Mesodermal cell (in vitro differentiated cells): ENCODE data around the gene TNFSF18. TPM values are rescaled to one million over a fixed set of nuclear protein-coding genes. Genes with fewer than 3 reads are reported as not detected.
"Not testable (repeated sequence)": the region's sequence is repeated elsewhere in the genome, so short reads cannot be mapped to it uniquely, and the experiment has no call there.

Experiments used
- H3K27ac ChIP-seq: 2 replicates; pipeline ENCODE4 v1.7.0; 2013; ENCODE audit warnings: mild to moderate bottlenecking, low read depth, low read length, moderate library complexity; ENCODE audit not compliant: severe bottlenecking
- H3K36me3 ChIP-seq: 2 replicates; pipeline ENCODE4 v1.7.1; 2013; ENCODE audit warnings: mild to moderate bottlenecking, low read length, moderate library complexity; ENCODE audit not compliant: control insufficient read depth, insufficient read depth
- H3K4me1 ChIP-seq: one replicate; pipeline ENCODE4 v1.7.1; 2013; ENCODE audit warnings: mild to moderate bottlenecking, low read length; ENCODE audit not compliant: insufficient read depth, control insufficient read depth, poor library complexity, severe bottlenecking
- H3K4me3 ChIP-seq: 2 replicates; pipeline ENCODE4 v1.7.0; 2013; ENCODE audit warnings: low read length, control low read depth, mild to moderate bottlenecking; ENCODE audit not compliant: insufficient read depth, poor library complexity, severe bottlenecking; ENCODE audit errors: extremely low read depth
- H3K9me3 ChIP-seq: 2 replicates; pipeline ENCODE4 v1.7.1; 2013; ENCODE audit warnings: mild to moderate bottlenecking, low read length, moderate library complexity; ENCODE audit not compliant: control insufficient read depth
- WGBS, 2 experiments: methylation state at CpG; one replicate each; pipeline ENCODE4 v1.1.5; 2013; ENCODE audit warnings: missing lambda C conversion rate in 2 of 2; ENCODE audit not compliant: insufficient coverage in 2 of 2; 5-methylcytosine and 5-hydroxymethylcytosine counted together
- polyA plus RNA-seq, 2 experiments: library from polyadenylated mRNA; stranded (reverse); fragments of 50-300 nt; gene quantifications; one replicate each; pipeline ENCODE4 v1.2.3, GENCODE V29; 2013

Gene TNFSF18, protein sequence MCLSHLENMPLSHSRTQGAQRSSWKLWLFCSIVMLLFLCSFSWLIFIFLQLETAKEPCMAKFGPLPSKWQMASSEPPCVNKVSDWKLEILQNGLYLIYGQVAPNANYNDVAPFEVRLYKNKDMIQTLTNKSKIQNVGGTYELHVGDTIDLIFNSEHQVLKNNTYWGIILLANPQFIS
- polyA plus RNA-seq (2013, experiment 1 of 2), result 0.15 TPM
- 0.25 TPM for polyA plus RNA-seq (2013, experiment 2 of 2)

DNA sequence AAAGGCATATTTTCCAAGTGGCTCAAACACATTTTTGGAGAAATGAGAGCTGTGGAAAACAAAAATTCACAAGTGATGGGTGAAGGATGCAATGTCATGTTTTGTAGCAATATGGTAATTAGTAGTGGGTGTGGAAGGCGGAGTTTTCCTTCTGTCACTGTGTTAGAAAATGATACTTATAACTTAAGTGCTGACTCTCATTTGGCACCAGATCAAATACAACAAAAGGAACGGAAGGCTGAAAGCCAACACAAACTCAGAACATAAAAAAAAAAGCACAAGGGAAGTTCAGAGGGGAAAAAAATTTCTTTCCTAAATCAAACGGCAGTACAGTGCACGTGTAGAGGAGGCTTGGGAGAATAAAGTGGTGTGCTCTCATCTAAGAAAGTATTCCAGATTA lies at the start of gene TNFSF18:
Gene TNFSF18, minus strand, starts transcription at position 77 of the 400 bp plus-strand sequence. Its CDS starts 45 bp downstream, at position 32.
- Histone ChIP-seq H3K27ac (no peak within 1 kb of the TSS), H3K9me3 (no peaks in the 10 kb centered on the region), H3K36me3 (no peaks in the 10 kb centered on the region), H3K4me3 (no peak within 1 kb of the TSS), H3K4me1 (no peaks in the 10 kb centered on the region)
- WGBS, 2 experiments, result no CpG with 5 or more reads among the region's 4 CpGs

DNA sequence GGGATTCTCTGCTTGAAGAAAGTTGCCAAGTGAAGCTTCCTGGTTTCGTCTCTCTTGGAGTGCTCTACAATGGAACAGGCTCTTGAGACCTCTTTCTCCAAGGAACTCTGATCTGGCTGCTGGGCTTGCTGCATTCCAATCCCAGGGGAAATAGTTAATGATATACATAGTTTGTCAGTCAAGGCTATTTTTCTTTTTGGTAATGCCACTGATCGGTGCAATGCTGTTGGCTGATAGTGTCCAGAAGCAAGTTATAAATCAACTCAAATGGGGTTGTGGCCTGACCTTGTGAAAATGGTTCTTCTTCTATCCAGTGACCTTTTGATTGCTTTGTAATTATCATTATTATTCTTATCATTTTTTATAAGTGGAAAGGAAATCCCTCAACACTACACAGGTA lies 48.4 kb upstream of the TNFSF18 start:
- H3K4me3 ChIP-seq, result no peak overlapping the region
- 100% methylated on average over 1 to 2 of the region's 2 CpGs for WGBS, 2 experiments
- no peaks in the 10 kb centered on the region for H3K4me1 ChIP-seq
- H3K36me3 ChIP-seq, result no peaks in the 10 kb centered on the region
- no peaks in the 10 kb centered on the region for H3K9me3 ChIP-seq
- no peak overlapping the region for H3K27ac ChIP-seq

DNA sequence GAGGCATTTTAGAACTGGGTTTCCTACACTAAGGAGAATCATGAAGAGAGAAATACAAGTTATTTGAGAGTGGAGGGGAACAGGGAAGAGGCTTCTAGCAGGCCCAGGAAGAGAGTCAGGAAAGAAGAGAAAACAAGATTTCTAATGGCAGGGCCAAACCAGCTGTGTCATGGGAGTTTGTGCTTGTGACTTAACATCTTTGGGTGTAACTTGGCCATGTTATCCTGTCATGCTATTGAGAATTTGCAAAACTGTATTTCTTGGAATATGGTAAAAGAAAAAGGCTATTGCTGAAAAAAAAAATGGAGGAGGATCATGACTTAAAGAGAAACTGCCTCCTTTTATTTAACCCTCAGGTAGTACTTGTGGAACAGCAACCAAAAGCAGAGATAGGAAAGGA lies 47.4 kb upstream of the TNFSF18 start:
- Histone ChIP-seq H3K4me3 (no peak overlapping the region), H3K27ac (no peak overlapping the region), H3K36me3 (no peaks in the 10 kb centered on the region), H3K9me3 (no peaks in the 10 kb centered on the region), H3K4me1 (no peaks in the 10 kb centered on the region)

DNA sequence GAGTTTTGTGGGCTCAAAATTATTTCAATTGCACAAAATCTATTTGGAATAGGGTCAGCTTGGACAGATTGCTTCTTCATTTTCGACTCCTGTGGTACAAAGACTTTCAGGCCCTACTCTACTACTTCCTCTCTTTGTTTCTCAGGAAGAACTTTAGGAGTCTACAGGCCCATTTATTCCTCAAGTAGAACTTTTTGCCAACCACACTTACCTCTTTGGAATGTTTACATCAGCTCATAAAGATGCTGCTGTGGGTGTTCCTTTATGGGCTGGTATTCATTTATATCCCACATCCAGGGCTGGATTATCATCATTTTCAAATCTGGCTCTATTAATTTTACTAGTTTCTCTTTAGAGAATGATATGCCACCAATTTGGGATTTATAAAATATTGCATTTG lies 46.3 kb upstream of the TNFSF18 start:
- no peaks in the 10 kb centered on the region for H3K4me1 ChIP-seq
- 88 to 100% methylated on average over 1 of the region's 1 CpG for WGBS, 2 experiments
- H3K27ac ChIP-seq, result no peak overlapping the region
- no peaks in the 10 kb centered on the region for H3K36me3 ChIP-seq
- H3K9me3 ChIP-seq, result no peaks in the 10 kb centered on the region
- H3K4me3 ChIP-seq, result no peak overlapping the region

DNA sequence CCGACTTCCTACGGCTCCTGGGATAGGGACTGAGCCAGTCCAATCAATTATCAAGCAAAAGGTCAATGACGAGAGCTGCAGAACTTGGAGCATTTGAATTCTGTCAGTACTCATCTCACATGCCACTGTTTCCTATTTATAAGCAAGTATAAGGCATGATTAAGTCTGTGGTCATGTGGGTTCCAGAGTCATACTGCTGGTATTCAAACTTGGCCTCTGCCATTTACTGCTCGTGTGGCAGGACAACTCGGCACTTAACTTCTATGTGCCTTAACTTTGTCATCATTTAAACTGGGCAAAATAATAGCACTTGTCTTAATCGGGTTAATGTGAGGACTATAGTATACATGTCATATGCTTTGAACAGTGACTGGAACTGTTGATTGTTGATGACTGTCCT lies 44.9 kb upstream of the TNFSF18 start:
- no peaks in the 10 kb centered on the region for H3K9me3 ChIP-seq
- H3K4me1 ChIP-seq, result no peaks in the 10 kb centered on the region
- 89 to 97% methylated on average over 4 to 5 of the region's 6 CpGs for WGBS, 2 experiments
- no peak overlapping the region for H3K4me3 ChIP-seq
- no peak overlapping the region for H3K27ac ChIP-seq
- no peaks in the 10 kb centered on the region for H3K36me3 ChIP-seq

DNA sequence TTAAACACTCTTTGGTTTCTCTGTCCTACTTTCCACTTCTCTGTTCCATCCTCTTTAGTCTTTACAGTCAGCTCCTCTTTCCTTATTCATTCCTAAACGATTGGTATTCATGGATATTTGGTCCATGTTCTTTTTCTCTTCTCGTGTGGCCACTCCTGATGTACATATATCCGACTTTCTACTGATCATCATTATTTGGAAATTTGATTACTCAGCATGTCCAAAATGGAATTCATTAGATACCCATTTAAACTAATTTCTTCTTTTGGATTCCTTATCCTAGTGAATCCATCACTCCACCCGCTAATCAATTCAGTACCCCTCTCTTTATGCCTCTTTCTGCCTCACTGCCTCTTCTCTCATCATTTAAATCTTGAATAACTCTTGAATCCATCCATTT lies 43.8 kb upstream of the TNFSF18 start:
- Histone ChIP-seq H3K27ac (no peak overlapping the region), H3K9me3 (no peaks in the 10 kb centered on the region), H3K36me3 (no peaks in the 10 kb centered on the region), H3K4me1 (no peaks in the 10 kb centered on the region), H3K4me3 (no peak overlapping the region)
- 89 to 92% methylated on average over 3 to 4 of the region's 4 CpGs for WGBS, 2 experiments

DNA sequence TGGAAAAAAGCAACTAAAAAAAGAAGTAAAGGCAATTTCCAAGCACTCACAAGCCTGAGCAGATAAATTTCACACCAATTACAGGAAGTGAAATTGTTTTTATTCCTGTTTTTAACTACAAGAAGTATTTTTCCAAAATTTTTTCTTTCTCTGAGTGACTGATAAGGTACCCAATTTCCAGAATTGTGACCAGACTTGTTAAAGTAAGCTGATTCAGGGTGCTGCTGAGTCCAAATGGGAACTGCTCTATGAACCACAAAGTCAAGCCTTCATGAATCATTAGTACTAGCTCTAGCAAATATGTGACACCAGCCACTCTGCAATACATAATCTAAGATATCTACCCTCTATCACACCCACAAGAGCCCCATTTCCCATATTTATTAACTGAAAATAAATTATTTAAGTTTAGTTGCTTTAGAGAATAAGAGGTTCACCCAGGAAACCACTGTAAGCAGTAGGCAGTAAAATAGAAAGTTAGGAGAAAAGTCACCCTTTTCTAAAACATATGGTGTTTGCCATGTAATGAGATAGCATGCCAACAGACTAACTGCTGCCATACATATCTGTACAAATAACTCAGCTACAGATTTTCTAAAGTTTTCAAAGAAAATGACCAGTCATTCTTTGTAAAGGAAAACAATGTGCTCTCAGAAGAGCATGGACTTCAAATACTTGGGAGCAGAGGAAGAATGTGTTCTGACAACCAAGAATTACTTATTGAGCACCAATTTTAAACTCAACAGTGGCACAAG lies 43.1 kb upstream of the TNFSF18 start:
- H3K36me3 ChIP-seq, result no peaks in the 10 kb centered on the region
- no peak overlapping the region for H3K4me3 ChIP-seq

DNA sequence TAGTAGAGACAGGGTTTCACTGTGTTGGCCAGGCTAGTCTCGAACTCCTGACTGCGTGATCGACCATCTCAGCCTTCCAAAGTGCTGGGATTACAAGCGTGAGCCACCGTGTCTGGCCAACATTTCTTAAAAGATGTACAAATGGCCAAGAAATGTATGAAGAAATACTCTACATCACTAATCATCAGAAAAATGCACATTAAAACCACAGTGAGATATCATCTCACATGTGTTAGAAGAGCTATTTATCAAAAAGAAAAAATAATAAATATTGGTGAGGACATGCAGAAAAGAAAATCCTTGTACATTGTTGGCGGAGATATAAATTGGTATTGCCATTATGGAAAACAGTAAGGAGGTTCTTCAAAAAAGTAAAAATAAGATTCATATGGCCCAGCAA lies 33.6 kb upstream of the TNFSF18 start:
- H3K27ac ChIP-seq, result no peak overlapping the region
- H3K36me3 ChIP-seq, result no peaks in the 10 kb centered on the region
- H3K4me3 ChIP-seq, result no peak overlapping the region
- H3K9me3 ChIP-seq, result no peaks in the 10 kb centered on the region
- no peaks in the 10 kb centered on the region for H3K4me1 ChIP-seq
- WGBS, 2 experiments, result 96 to 100% methylated on average over 6 of the region's 6 CpGs

More for the DNA sequence above, 43.1 kb upstream of the TNFSF18 start:
- Histone ChIP-seq H3K4me1 (no peaks in the 10 kb centered on the region), H3K9me3 (no peaks in the 10 kb centered on the region), H3K27ac (no peak overlapping the region)

DNA sequence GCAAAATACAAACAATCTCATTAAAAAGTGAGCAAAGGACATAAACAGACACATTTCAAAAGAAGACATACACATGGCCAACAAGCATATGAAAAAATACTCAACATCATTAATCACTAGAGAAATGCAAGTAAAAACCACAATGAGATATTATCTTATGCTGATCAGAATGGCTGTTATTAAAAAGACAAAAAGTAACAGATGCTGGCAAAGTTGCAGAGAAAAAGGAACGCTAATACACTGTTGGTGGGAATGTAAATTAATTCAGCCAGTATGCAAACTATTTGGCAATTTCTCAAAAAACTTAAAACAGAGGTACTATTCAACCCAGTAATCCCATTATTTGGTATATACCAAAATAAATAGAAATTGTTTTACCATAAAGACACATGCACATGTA lies 32.2 kb upstream of the TNFSF18 start:
- no peak overlapping the region for H3K4me3 ChIP-seq
- 100% methylated on average over 1 of the region's 1 CpG; no CpG with 5 or more reads in 1 of the 2 experiments for WGBS, 2 experiments
- no peaks in the 10 kb centered on the region for H3K36me3 ChIP-seq
- no peaks in the 10 kb centered on the region for H3K9me3 ChIP-seq
- no peak overlapping the region for H3K27ac ChIP-seq
- H3K4me1 ChIP-seq, result no peaks in the 10 kb centered on the region

DNA sequence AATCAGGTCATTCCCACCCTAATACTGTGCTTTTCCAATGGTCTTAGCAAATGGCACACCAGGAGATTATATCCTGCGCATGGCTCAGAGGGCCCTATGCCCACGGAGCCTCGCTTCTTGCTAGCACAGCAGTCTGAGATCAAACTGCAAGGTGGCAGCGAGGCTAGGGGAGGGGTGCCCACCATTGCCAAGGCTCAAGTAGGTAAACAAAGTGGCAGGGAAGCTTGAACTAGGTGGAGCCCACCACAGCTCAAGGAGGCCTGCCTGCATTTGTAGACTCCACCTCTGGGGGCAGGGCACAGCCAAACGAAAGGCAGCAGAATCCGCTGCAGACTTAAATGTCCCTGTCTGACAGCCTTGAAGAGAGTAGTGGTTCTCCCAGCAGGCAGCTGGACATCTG lies 23.5 kb upstream of the TNFSF18 start:
- H3K27ac ChIP-seq, H3K36me3 ChIP-seq, H3K9me3 ChIP-seq, H3K4me1 ChIP-seq, H3K4me3 ChIP-seq: not testable (repeated sequence)
- WGBS, 2 experiments, result 90 to 91% methylated on average over 6 of the region's 6 CpGs

DNA sequence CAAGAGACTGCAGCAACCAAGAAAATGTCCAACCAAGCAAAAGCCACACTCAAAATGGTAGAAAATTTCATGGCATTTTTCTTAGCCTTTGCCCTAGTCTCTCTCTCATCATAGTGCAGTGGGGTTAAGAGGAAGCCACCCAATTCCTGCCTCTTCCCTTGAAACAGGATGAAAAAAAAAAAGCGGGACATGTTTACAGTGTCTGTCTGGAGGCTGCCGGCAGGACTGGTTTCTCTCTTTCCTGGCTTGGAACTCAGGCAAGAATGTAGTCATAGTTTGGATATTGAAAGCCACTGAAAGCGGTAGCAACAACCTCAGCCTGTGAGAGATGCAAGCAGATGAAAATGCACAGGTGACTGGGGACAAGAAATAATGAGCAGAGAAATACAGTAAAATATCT lies 13.3 kb upstream of the TNFSF18 start:
- Histone ChIP-seq H3K36me3 (no peaks in the 10 kb centered on the region), H3K4me3 (no peak overlapping the region), H3K4me1 (peaks cover 15% of the 10 kb centered on the region), H3K9me3 (no peaks in the 10 kb centered on the region), H3K27ac (no peak overlapping the region)
- WGBS, 2 experiments, result 100% methylated on average over 1 to 2 of the region's 3 CpGs
